ENCODE data around the gene GARIN5A.
A peak's percentile ranks its signal among the peaks of the same experiment; 100 is the strongest.

GARIN5A gene

GRCh38 chr19:50507376-50507775 is 30.7 kb upstream of the GARIN5A start:
- no peak for DNase-seq

DNA sequence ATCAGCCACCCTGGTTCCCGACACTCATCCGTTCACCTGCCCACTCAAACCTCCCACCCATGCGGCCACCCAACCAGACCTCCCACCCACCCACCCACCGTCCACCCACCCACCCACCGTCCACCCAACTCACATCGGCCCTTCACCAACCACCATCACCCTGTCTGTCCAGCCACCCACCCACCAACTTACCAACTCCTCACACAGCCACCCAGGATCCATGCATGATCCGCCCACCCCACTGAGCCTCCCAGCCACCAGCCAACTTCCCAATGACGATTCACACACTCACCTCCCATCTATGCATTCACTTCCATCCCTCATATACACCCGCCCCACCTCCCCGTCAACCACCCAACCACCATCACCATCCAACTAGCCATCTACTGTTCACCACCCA is 30.1 kb upstream of the GARIN5A start:
- DNase-seq: no peak

DNA sequence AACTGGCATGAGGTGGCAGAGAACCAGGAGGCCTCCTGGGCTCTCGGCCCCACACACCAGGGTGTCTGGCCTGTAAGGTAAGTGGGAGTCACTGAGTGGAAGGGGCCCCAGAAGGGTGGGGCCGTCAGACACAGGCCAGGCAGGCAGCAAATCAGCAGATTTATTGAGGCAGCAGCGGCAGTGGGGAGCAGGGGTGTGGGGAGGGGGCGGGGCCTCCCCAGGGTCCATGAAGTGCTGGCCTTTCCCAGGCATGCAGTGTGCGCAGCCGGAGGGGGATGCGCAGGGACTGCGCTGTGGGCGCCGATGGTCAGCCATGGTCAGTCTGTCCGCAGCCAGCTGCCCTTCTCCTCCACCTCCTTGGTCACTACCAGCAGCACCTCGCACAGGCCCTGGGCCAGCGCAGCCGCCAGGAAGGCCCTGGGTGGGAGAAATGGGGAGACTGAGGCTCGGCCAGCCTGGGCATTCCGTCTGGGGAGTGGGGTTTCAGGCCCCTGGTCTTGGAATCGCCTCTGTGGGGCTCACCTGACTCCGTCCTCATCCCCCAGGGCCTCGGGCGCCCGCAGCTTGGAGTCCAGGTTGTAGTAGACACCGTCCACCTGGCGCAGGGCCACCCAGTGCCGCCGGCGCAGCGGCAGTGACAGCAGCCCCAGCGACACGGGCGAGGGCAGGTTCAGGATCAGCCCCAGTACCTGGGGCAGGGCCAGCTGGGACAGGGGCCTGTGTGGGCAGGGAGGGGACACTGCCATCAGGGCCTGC is 29.4 kb upstream of the GARIN5A start:
- no peak for DNase-seq

DNA sequence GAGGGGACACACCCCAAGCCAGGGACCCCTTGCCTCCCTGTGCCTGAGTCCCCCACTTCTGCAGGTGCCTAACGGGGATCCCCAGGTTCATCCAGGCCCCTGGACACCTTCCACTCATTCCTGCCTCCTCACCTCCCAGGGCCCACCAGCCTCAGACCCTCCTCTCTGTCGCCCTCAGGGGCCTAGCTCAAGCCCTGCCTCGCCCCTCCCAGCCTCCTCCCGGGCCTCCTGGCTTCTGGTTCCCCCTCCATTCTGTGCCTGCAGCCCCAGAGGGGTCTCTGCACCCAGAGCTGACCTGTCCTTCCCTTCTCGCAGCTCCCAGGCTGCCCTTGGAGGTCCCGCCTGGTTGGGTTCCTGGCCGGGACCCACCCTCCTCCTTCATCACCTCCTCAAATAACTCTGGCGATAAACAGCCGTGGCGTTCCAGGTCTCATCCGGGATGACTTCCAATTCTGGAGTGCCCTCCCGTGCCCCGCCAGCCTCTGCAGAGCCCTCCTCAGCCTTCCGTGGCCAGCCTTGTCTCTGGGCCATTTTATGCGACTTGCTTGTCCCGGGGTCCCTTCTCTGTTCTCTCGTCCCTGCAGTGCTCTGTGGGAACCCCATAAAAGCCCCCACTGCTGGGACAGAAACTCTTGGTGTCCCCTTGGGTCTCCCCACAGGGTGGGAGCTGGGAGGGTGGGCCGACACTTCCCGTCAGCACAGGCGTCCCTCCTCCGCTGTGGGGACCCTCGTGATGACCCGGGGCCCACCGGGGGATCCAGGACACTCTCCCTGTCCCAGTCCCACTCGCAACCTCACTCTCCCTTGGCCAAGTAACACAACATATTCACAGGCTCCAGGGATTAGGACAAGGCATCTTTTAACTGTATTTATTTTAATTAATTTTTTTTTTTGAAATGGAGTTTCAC is 25.2 kb upstream of the GARIN5A start:
- no peak for DNase-seq

- DNase-seq: no peak
These were observed 24.5 kb upstream of the GARIN5A start for GRCh38 chr19:50501186-50501567.

DNA sequence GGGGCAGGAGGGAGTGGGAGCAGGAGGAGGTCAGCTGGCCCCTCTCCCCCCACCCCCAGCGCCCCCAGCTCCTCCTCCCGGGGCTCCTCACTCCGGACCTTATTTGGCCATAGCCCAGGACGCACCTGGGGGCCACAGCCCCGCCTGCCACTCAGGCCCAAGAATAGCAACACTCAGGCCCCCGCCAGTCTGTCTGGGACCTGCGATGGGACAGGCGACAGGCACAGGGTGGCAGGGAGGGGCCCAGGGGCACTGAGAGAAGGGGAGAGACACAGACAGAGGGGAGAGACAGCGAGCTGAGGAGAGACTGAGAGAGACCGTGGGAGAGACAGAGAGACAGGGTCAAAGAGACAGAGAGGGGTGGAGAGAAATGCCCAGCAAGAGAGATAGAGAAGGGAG is 24.1 kb upstream of the GARIN5A start:
- no peak for DNase-seq

GRCh38 chr19:50500060-50500752 is 23.6 kb upstream of the GARIN5A start:
- DNase-seq: no peak

- DNase-seq: no peak
These were observed 21.8 kb upstream of the GARIN5A start for GRCh38 chr19:50498219-50499056.

DNA sequence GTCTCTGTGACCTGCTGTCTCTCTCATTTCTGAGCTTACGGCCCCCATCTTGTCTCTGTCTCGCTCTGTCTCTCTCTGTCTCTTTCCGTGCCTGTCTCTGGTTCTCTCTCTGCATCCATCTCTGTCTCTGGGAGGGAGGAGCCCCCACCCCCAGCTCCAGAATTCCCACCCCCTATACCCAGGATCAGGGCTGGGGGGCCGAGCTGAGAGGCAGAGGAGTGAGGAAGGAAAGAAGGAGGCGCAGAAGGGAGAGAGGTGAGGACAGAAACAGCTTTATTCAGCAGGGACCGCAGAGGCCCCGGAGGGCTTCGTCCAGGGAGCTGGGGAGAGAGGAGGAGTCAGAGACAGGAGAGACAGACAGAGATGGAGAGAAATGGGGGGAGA is 20.4 kb upstream of the GARIN5A start:
- DNase-seq: no peak

GRCh38 chr19:50496189-50497021 is 19.8 kb upstream of the GARIN5A start:
- no peak for DNase-seq

DNA sequence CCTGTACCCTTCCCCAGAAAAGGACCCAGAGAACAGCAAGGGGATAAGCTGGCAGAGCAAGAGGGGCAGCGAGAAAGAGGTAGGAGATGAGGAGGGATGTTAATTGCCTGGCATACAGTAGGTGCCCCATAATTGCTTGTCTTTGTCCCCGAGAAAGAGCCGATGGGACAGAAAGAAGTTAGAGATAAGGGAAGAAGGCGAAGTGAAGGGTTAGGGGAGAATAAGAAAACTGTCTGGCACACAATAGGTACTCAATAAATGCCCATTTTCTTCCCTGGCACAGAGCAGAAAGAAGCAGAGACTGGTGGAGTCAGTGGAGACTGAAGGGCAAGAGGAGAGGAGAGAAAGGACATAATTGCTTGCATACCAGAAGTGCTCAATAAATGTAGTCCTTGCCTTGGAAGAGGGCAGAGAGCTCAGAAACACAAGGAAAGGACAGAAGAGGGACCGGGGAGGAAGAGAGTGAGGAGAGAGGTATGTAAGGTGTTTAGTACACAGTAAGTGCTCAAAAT is 18.4 kb upstream of the GARIN5A start:
- DNase-seq: no peak

DNA sequence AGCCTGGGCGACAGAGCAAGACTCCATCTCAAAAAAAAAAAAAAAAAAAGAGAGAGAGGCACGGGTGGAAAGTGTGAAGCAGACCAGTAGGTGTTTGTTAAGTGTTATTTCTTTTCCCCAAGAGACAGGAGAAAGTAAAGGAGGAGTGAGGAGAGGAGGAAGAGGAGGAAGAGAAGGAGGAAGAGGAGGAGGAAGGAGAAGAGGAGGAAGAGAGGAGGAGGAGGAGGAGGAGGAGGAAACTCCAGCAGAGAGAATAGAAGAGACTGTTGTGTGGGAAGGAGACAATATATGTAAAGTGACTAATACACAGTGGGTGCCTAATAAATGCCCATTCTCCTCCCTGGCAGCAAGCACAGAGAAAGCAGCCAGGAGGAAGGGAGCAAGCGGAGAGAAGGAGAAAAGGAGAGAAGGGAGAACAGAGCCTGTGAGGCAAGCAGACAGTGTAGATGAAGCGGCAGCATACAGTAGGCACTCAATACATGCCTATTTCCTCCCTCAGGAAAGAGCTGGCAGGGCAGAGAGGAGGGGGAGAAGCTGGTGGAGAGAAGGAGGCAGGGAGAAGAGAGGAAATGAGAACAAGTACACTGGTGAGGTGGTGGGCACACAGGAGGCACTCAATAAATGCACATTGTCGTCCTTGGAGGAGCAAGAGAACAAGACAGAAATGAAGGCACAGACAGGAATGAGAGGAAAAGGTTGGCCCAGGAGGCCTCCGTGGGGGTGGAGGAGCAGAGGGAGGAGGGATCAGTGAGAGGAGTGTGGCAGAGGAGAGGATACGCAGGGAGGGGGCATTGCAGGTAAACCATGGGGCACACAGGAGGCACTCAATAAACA is 17.8 kb upstream of the GARIN5A start:
- no peak for DNase-seq

DNA sequence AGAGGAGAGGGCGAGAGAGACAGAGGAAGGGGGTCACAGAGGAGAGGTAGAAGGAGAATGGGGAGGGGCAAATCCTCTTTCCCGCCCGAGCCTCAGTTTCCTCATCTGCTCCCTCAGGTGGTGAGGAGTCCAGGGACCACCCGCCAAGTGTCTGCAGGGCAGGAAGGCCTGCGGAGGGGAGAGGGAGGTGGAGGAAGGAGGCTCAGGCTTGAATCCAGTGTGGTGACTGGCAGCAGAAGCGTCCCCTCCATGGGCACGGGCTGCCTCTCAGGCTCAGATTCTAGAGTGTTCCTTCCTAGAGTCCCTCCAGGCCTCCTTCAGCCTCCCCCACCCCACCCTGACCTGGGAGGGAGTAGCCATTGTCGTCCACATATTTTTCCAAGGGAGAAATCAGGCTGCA is 16.5 kb upstream of the GARIN5A start:
- no peak for DNase-seq

DNA sequence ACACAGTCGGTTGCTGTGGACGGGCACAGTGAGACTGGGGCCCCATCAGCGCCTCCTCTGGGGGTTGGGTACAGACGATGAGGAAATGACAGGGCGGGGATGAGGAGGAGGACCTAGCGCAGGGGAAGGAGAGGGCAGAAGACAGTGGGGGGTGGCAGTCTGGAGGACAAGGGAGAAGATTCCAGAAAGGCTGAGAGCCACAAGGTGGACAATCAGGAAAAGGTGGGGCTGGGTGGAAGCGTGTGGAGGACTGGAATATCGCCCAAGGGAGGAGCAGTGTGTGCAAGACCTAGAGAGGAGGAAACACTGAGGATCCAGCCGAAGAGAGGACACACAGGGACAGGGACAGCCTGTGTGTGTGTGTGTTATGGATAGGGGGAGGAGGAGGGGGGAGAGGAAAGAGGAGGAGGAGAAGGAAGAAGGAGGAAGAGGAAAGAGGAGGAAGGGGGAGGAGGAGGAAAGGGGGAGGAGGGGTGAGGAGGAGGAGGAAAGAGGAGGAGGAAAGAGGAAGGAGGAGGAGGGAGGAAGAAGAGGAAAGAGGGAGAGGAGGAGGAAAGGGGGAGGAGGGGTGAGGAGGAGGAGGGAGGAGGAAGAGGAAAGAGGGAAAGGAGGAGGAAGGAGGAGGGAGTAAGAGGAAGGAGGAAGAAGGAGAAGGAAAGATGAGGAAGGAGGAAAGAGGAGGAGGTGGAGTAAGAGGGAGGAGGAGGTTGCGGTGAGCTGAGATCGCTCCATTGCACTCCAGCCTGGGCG is 15.8 kb upstream of the GARIN5A start:
- peak; percentile 53 to 63 for DNase-seq

DNA sequence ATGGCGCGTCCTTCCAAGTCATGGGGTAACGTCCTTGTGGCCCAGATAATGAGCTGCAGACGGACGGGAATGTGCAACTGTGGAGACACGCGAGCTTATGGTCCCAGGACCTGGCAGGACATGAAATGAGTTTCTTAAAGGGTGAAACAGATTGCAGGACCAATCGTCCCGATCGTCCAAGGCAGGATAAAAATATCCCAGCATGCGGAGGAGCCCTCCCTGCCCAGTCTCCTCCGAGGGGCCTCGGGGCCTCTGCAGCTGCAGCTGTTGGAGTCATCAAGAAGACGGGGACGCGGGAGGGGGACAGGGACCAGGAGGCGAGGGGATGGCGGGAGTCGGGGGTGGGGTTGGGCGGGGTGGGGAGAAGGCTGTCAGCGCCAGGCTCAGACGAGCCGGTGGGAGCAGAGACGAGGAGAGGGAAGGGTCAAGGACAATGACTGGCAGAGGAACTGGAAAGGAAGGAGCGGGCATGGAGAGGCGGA is 14.4 kb upstream of the GARIN5A start:
- no peak for DNase-seq

DNA sequence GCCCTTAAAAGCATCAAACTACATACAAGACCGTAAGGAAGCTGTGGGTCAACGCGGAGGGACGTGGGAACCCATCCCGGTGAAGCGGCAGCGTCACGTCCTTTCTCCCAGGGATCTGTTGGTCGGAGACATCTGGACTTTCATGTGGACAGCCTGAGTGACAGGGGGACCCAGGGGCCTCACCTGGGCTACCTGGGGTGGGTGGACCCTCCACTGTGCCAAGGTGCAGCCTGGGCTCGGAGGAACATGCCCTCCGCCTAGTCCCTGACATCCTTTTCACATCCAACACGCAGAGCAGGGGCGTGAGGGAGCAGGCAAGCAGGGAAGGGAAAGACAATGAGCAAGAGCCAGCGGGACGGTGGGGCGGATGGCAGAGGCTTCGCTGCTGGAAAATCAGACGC is 13.8 kb upstream of the GARIN5A start:
- no peak for DNase-seq

DNA sequence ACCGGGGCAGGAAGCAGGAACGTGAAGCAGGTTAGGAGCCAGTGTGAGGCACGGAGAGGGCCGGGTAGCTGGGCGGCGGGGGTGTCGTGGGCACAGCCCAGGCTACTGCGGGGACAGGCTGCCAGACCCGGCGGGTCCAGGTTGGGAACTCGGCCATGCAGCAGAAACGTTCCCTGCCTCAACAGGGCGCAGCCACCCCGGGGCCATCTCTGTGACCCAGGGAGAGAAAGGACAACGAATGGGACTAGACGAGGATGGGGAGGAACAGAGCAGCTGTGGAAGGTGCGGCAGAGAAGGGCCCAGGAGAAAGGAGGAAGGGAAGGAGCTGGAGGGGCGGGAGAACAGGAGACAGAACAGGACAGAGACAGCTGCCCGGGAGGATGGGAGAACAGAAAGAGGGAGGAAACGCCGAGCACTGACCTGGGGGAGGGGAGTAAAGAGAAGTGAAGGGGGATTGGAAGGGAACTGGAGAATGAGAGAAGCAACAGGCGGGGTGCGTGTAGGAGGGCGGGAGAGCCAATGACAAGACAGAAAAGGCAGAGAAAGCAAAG is 12.9 kb upstream of the GARIN5A start:
- no peak for DNase-seq

GRCh38 chr19:50488389-50489194 is 11.9 kb upstream of the GARIN5A start:
- no peak for DNase-seq

All from activated T-cell treated with anti-CD3 and anti-CD28 coated beads, Interleukin-2, amount 50 U/mL, for 48 hours (primary cell).